SU-DHL-6 (cell line): ENCODE results near the gene CDV3.
"Not testable (repeated sequence)": the region's sequence is repeated elsewhere in the genome, so short reads cannot be mapped to it uniquely, and the experiment has no call there.

Experiments used
- EZH2phosphoT487 ChIP-seq: fragments of 200-600 bp; sonication (generic), shearing (Covaris generic); conservative IDR thresholded peaks from 2 replicates; pipeline ENCODE4 v1.6.1; 2018; ENCODE audit warnings: mild to moderate bottlenecking, antibody characterized with exemption, low read length, moderate library complexity, mixed read lengths
- TF ChIP-seq, protein P1 (sequence below): fragments of 200-600 bp; sonication (generic); IDR thresholded peaks from one replicate; pipeline ENCODE4 v1.5.1; 2017; ENCODE audit warnings: antibody characterized with exemption, mild to moderate bottlenecking, low read length, moderate library complexity; ENCODE audit not compliant: insufficient read depth, poor library complexity, severe bottlenecking

DNA sequence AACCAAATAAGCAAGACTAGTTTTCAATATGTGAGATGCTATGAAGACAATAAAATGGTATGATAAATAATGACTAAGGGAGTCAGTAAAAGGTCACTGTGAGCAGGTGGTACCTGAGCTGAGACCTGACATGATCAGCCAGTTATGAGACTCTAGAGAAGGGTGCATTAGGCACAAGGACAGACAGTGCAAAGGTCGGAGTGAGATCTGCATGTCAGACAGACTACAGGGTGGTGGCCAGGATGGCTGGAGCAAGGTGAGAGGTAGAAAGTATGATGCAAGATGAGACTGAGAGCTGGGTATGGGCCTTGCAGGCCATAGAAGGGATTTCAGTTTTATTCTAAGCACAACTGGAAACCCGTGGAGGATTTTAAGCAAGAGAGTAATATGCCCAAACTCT lies 28.5 kb upstream of the CDV3 start:
- TF ChIP-seq, protein P1, sequence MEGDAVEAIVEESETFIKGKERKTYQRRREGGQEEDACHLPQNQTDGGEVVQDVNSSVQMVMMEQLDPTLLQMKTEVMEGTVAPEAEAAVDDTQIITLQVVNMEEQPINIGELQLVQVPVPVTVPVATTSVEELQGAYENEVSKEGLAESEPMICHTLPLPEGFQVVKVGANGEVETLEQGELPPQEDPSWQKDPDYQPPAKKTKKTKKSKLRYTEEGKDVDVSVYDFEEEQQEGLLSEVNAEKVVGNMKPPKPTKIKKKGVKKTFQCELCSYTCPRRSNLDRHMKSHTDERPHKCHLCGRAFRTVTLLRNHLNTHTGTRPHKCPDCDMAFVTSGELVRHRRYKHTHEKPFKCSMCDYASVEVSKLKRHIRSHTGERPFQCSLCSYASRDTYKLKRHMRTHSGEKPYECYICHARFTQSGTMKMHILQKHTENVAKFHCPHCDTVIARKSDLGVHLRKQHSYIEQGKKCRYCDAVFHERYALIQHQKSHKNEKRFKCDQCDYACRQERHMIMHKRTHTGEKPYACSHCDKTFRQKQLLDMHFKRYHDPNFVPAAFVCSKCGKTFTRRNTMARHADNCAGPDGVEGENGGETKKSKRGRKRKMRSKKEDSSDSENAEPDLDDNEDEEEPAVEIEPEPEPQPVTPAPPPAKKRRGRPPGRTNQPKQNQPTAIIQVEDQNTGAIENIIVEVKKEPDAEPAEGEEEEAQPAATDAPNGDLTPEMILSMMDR, result not testable (repeated sequence)
- not testable (repeated sequence) for TF ChIP-seq EZH2phosphoT487
